MV-4-11 (cell line): ENCODE measurements around the gene TMUB1.

ENCODE experiments used
- DNase-seq: peaks from one replicate; lab custom pipeline; 2025; lab: John Stamatoyannopoulos, UW

Gene TMUB1

GRCh38 chr7:151121380-151122170 is 38.3 kb upstream of the TMUB1 start:
- no peak for DNase-seq

DNA sequence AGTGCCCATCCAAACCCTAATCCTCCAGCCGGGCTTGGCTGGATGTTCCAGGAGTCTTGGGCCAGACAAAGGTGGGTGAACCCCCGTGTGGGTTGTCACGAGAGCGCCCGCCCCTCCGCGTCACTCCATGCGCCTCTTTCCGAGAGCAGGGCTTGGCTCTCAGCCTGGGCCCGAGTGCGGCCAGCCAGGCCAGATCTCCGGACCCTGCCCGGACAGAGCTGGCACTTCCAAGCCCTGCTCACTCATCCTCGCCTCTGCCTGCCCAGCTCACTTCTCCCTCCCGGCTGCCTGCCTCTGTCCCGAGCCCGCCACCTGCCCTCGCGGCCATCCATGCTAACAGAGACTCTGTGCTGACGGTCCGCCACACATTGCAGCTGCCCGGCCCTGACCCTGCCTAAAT is 37.6 kb upstream of the TMUB1 start:
- no peak for DNase-seq

DNA sequence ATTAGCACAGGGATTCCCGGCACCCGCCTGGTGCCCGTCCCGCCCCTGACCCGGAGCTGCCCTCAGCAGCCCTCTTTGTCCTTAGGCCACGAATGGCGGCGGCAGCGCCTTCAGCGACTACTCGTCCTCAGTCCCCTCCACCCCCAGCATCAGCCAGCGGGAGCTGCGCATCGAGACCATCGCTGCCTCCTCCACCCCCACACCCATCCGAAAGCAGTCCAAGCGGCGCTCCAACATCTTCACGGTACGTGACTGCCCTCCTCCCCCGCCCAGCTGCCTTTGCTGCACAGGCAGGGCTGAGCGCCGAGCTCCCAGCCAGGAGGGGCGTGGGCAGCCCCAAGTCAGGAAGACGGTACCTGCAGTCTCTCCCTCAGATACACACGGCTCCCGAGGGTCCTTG is 36.6 kb upstream of the TMUB1 start:
- no peak for DNase-seq

- no peak for DNase-seq
Measured at GRCh38 chr7:151119055-151119415, 35.7 kb upstream of the TMUB1 start.

GRCh38 chr7:151118108-151119054 is 35.1 kb upstream of the TMUB1 start:
- no peak for DNase-seq

DNA sequence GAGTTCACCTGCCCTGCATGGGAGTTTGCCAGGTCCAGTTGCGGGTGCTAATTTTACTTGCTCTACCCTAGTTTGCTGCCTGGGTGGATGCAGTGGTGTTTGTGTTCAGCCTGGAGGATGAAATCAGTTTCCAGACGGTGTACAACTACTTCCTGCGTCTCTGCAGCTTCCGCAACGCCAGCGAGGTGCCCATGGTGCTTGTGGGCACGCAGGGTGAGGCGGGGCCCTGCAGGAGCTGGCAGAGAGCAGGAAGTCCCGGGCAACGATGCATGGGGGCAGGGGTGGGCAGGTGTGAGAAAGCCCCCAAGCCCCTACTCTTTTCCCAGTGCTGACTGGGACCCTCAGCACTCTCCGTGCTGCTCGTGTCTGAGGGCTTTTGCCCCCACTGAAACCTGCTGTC is 34.3 kb upstream of the TMUB1 start:
- no peak for DNase-seq

DNA sequence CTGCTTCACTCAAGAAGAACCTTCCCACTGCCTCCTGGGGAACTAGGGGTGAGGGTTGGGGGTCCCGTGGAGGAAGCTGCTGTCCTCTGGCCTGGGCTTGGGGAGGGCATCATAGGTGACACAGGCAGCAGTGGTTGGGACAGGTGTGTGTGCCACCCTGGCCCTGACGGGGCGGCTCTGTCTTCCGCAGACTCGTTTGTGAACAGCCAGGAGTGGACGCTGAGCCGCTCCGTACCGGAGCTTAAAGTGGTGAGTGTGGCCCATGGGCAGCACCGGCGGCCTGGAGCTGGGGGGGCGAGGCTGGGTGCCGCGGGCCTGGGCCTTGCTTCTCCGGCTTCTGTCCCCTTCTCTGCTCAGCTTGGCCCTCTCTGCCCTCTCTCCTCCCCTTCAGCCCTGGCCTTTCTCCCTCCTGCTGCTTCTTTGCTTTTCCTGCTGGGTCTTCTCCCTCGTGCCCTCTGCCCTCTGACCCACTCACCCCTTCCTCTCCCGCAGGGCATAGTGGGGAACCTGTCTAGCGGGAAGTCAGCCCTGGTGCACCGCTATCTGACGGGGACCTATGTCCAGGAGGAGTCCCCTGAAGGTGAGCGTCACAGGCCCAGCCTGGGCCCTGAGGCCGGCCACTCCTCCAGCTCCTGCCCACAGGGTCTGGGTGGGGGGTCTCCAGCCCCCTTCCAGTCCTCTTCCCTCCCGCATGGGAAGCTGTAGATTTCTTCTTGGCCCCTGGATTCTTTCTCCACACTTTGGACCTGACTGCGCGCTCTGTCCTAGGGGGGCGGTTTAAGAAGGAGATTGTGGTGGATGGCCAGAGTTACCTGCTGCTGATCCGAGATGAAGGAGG is 33.5 kb upstream of the TMUB1 start:
- DNase-seq: no peak

- no peak for DNase-seq
Measured at GRCh38 chr7:151115836-151116418, 32.6 kb upstream of the TMUB1 start.

GRCh38 chr7:151115121-151115835 is 32.0 kb upstream of the TMUB1 start:
- no peak for DNase-seq

DNA sequence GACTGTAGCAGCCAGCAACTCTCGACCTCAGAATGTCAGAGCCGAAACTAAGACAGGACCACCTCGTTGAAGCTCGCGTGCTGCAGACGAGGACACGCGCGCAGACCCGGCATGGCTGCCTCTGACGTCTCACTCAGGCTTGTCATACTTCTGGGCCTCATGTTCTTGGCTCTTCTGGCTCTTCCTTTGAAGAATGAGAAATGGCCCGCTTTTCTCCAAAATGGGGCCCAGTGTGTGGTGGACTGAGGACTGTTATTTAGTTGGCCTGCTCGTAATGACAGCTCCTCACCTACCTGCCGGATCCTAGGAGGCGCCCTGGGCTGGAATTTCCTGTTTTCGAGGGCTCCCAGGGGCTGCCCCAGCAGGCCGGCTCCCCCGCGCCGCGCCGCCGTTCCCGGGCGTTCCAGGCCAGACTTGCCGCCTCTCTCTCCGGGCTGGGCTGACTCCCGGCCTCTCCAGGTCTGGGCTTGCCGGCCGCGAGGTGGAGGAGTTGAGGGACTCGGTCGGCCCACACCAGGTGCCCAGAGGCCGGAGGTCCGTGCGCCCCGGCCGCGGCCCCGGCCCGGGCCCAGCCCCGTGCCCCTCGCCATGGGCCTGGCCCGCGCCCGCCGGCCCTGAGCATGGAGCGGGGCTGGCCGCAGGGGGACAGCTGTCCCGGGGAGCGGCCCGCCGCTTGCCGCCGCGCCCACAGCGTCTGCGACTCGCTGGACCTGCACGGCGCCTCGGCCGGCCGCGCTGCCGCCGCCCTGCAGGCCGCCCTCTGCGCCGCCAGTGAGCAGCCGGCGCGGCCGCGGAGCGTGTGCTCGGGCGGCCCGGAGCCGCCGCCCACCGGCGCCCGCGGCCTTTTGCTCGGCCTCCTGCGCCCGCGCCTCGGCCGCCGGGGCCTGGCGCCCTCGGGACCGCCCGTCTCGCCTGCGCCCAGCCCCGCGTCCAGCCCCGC is 31.1 kb upstream of the TMUB1 start:
- DNase-seq: no peak

- DNase-seq: no peak
Measured at GRCh38 chr7:151113344-151114150, 30.3 kb upstream of the TMUB1 start.

GRCh38 chr7:151110941-151111645 is 27.8 kb upstream of the TMUB1 start:
- peak; percentile 19 for DNase-seq

DNA sequence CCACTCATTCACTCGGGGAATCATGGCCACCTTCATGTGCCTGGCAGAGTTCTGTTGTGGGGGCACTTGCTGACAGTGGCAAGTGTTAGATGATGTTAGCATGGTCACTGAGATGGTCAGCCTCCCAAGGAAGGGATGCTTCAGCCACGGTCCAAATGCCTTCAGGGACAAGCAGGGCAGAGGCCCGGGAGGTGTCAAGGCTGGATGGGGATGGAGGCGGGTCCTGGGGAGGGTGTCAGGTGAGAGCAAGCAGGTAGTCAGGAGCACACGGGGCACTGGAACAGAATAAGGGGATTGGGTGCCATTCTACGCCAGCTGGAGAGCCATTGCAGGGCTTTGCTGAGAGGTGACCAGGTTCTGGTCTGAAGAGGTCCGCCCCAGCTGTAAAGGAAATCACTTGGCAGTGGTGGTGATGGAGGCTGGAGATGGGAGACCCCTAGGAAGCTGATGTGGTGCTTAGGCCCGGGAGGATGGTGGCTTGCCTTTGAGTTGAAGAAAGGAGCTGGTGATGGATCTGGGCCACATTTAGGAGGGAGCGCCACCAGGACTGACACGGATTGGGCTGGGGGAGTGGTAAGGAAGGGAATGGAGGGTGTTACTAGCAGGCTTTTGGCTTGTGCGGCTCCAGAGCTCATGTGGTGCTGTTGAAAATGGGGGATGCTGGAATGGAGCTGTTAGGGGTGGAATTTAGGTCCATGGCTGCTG is 27.1 kb upstream of the TMUB1 start:
- DNase-seq: no peak

DNA sequence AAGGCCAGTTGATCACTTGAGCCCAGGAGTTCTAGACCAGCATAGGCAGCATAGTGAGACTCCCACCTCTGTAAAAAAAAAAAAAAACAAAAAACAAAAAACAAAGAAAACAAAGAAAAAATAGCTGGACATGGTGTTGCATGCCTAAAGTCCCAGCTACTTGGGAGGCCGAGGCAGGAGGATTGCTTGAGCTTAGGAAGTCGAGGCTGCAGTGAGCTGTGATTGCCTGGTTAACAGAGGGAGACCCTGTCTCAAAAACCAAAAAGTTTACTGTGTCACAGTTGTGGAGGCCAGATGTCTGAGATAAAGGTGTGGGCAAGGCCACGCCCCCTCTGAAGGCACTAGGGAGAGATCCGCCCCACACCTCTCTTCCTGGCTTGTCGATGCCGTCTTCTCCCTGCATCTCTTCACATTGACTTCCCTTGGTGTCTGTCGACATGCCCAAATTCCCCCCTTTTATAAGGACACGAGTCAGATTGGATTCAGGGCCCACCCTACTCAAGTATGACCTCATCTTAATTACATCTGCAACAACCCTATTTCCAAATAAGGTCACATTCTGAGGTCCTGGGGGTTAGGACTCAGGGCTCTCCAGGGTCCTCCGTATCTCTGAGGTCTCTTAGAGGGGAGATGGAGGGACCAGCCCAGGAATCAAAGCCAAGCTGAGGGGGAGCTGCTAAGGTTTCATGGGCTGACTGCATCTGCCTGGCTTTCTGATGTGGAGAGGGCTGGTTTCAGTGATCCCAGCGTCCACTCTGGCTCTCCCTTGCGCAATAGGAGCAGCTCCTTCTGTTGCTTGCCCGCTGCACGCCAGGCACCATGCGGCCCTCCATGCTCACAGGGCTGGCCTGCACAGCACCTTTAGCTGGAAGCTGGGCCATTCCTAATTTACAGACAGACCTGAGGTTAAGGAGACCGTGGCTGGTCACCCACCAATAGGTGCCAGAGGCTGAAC is 26.1 kb upstream of the TMUB1 start:
- peak; percentile 24 for DNase-seq

DNA sequence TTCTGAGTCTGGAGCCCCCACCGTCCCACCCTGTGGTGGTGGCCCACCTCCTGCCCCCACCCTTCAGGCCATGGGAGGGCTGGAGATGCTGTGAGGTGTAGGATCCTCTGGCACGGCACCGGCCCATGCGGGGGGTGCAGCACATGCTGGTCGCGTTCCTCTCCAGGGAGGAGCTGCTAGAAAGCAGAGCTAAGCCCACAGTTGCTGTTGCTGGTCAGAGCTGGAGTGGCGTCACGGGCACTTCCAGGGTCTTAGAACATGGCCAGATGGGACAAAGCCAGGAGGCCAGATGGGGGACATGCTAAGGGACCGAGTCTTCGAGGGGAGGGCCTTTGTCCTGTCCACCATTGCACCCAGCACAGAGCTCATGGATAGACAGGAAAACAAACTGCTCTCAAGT is 24.6 kb upstream of the TMUB1 start:
- DNase-seq: no peak

DNA sequence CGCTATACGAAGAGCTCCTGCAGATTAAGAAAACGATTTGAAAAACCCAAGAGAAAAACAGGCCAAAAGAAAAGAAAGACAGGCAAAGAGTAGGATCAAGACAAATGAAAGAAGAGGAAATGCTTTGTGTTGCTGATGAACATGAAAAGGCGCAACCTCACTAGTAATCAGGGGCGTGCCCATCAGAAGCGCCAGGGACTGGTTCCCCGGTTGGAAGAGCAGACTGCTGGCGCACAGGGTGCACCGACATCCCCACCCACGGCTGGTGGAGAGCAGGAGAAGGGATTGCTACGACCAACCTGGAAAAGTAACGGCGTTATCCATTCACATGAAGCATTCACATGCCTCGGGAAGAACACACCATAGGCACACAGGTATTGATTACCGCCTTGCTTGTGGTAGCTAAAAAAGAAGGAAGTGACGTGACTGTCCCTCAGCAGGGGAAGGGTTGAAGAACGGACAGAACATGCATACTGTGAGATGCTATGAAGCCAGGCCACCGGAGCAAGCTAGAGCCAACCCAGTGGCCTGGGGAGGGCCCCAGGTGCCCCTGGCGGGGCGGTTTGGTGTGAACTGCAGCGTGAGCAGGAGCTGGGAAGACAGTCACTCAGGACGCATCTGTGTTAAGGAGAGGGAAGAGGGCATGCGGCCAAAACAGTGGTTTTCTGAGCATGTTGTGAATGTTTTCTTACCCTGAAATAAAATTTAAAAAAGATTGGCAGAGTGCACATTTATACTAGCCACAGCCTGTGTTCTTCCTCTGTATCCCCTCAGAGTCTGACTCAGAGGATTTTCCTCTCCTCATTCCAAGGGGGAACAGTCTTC is 21.3 kb upstream of the TMUB1 start:
- no peak for DNase-seq
